ENCODE measurements around the gene POLR3B. TPM values are rescaled to one million over a fixed set of nuclear protein-coding genes. Genes with fewer than 3 reads are reported as not detected.
A peak's percentile ranks its signal among the peaks of the same experiment; 100 is the strongest.

POLR3B gene
- total and polyA plus RNA-seq, 2 donors (not counting 1 experiment from before 2014, with no cell fraction given): 9.9 to 13.6 TPM

DNA sequence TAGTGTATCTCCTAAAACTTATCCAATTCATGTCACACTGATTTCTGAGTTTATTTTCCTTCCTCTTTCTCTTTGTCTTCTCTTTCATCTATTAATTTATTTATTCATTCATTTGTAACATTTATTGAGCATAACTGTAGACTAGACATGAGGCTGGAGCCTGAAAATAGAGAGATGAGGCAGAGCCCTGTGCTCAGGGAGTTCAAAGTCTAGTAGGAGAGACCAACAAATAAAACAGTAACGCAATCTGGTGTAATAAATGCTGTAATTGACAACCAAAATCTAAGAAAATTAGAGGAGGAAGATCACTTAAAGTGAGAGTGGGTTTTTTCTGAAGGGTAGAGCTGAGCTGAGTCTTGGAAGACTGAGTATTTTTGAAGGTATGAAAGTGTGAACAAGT lies 87.5 kb downstream of the POLR3B start:
- Histone ChIP-seq H3K4me2 (ENCODE audit: extremely low read depth, insufficient read depth, low read length) (no peak overlapping the region), H2AFZ (ENCODE audit: low read length) (no peak overlapping the region), H3K4me3 (replicated peaks in 1 of 4; ENCODE audit: control extremely low read depth in 1 of 4, insufficient read depth in 1 of 4, low read depth in 3 of 4, low read length in 4 of 4) (no peak overlapping the region), H4K20me1 (ENCODE audit: control insufficient read depth, extremely low read depth, insufficient read depth, low read length) (no peaks in the 10 kb centered on the region), H3K4me1 (ENCODE audit: control insufficient read depth, extremely low read depth, insufficient read depth, low read length) (no peaks in the 10 kb centered on the region), H3K9me3 (ENCODE audit: control insufficient read depth, insufficient read depth, low read depth, low read length) (no peaks in the 10 kb centered on the region), H3K36me3 (ENCODE audit: control insufficient read depth, insufficient read depth, low read length) (peaks cover 2% of the 10 kb centered on the region), H3K27me3 (ENCODE audit: control insufficient read depth, insufficient read depth, low read length) (no peaks in the 10 kb centered on the region), H3K79me2 (ENCODE audit: control insufficient read depth, insufficient read depth, low read length) (no peaks in the 10 kb centered on the region), H3K27ac (ENCODE audit: insufficient read depth, low read length) (no peak overlapping the region), H3K9ac (ENCODE audit: insufficient read depth, low read length) (no peak overlapping the region)
- TF ChIP-seq, protein P1, sequence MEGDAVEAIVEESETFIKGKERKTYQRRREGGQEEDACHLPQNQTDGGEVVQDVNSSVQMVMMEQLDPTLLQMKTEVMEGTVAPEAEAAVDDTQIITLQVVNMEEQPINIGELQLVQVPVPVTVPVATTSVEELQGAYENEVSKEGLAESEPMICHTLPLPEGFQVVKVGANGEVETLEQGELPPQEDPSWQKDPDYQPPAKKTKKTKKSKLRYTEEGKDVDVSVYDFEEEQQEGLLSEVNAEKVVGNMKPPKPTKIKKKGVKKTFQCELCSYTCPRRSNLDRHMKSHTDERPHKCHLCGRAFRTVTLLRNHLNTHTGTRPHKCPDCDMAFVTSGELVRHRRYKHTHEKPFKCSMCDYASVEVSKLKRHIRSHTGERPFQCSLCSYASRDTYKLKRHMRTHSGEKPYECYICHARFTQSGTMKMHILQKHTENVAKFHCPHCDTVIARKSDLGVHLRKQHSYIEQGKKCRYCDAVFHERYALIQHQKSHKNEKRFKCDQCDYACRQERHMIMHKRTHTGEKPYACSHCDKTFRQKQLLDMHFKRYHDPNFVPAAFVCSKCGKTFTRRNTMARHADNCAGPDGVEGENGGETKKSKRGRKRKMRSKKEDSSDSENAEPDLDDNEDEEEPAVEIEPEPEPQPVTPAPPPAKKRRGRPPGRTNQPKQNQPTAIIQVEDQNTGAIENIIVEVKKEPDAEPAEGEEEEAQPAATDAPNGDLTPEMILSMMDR (conservative IDR thresholded peaks at IDR 0.05 in 1 of 2, IDR thresholded peaks at IDR 0.05 in 1 of 2; ENCODE audit: low read depth in 1 of 2, low read length in 2 of 2): no peak
- TF ChIP-seq EZH2 (IDR thresholded peaks at IDR 0.05; ENCODE audit: low read length, missing control alignments): no peak
- DNase-seq (ENCODE audit: low read depth in 2 of 2): no peak

DNA sequence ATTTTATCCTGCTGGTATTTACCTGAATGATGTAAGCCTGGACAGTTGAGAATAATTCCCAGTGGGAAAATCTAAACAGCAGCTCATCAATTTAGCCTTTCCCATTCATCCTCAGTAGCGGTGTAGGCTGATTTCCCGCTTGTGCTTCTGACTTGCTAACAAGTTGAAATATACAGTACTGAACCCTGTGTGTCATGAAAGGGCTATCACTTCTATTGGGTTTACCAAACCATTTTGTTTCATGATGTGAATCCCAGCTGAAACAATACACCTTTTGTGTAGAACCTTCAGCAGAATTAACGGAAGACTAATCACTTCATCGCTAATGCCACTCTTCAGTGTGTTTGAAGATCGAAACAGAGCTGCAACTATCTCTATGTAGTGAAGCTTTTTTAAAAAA lies 88.4 kb downstream of the POLR3B start:
- Histone ChIP-seq H3K36me3 (ENCODE audit: control insufficient read depth, insufficient read depth, low read length) (no peaks in the 10 kb centered on the region), H2AFZ (ENCODE audit: low read length) (no peak overlapping the region), H3K4me1 (ENCODE audit: control insufficient read depth, extremely low read depth, insufficient read depth, low read length) (no peaks in the 10 kb centered on the region), H3K4me2 (ENCODE audit: extremely low read depth, insufficient read depth, low read length) (no peak overlapping the region), H3K4me3 (replicated peaks in 1 of 4; ENCODE audit: control extremely low read depth in 1 of 4, insufficient read depth in 1 of 4, low read depth in 3 of 4, low read length in 4 of 4) (no peak overlapping the region), H3K79me2 (ENCODE audit: control insufficient read depth, insufficient read depth, low read length) (no peaks in the 10 kb centered on the region), H3K9ac (ENCODE audit: insufficient read depth, low read length) (no peak overlapping the region), H4K20me1 (ENCODE audit: control insufficient read depth, extremely low read depth, insufficient read depth, low read length) (no peaks in the 10 kb centered on the region), H3K27me3 (ENCODE audit: control insufficient read depth, insufficient read depth, low read length) (no peaks in the 10 kb centered on the region), H3K9me3 (ENCODE audit: control insufficient read depth, insufficient read depth, low read depth, low read length) (no peaks in the 10 kb centered on the region), H3K27ac (ENCODE audit: insufficient read depth, low read length) (no peak overlapping the region)
- no peak for DNase-seq (ENCODE audit: low read depth in 2 of 2)
- TF ChIP-seq EZH2 (IDR thresholded peaks at IDR 0.05; ENCODE audit: low read length, missing control alignments): no peak
- TF ChIP-seq, protein P1 (conservative IDR thresholded peaks at IDR 0.05 in 1 of 2, IDR thresholded peaks at IDR 0.05 in 1 of 2; ENCODE audit: low read depth in 1 of 2, low read length in 2 of 2): no peak

DNA sequence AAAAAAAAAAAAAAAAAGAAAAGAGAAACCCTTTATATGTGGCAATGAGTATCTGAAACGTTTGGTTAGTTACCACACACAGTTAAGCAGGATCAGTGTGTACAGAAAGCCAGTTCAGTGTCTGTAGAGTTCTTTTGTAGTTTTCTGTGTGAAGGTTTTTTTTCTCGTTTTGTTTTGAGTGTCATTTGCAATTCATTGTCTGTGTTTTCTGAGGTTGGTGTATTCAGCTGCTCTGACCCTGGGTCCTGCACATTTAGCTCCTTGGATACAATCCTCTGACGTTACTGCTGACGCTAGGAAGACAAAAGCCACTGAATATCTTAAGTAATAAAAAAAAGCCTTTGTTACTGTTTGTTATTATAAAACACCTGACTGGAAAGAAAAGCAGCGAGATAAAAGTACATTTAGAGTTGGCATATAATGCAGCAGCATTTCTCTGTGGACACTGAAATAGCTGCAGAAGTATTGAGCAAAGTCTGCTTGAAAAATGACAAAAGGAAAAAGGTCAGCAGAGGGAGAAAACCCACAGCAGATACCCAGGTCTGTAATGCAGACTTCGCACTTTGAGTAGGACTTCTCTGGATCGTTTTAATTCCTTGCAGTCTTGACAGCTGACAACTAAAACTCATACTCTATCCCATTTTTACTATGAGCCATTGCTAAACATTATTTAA lies 89.0 kb downstream of the POLR3B start:
- Histone ChIP-seq H4K20me1 (ENCODE audit: control insufficient read depth, extremely low read depth, insufficient read depth, low read length) (no peaks in the 10 kb centered on the region), H3K79me2 (ENCODE audit: control insufficient read depth, insufficient read depth, low read length) (no peaks in the 10 kb centered on the region), H3K27ac (ENCODE audit: insufficient read depth, low read length) (no peak overlapping the region), H3K4me2 (ENCODE audit: extremely low read depth, insufficient read depth, low read length) (no peak overlapping the region), H3K27me3 (ENCODE audit: control insufficient read depth, insufficient read depth, low read length) (no peaks in the 10 kb centered on the region), H3K9ac (ENCODE audit: insufficient read depth, low read length) (no peak overlapping the region), H3K9me3 (ENCODE audit: control insufficient read depth, insufficient read depth, low read depth, low read length) (no peaks in the 10 kb centered on the region), H3K4me3 (replicated peaks in 1 of 4; ENCODE audit: control extremely low read depth in 1 of 4, insufficient read depth in 1 of 4, low read depth in 3 of 4, low read length in 4 of 4) (no peak overlapping the region), H3K36me3 (ENCODE audit: control insufficient read depth, insufficient read depth, low read length) (no peaks in the 10 kb centered on the region), H2AFZ (ENCODE audit: low read length) (no peak overlapping the region), H3K4me1 (ENCODE audit: control insufficient read depth, extremely low read depth, insufficient read depth, low read length) (no peaks in the 10 kb centered on the region)
- peak in 1 of 2 donors; percentile 24 for DNase-seq (ENCODE audit: low read depth in 2 of 2)
- TF ChIP-seq, protein P1 (conservative IDR thresholded peaks at IDR 0.05 in 1 of 2, IDR thresholded peaks at IDR 0.05 in 1 of 2; ENCODE audit: low read depth in 1 of 2, low read length in 2 of 2): no peak
